Upper lobe of left lung (tissue), 4 donors: Measurements from ENCODE around the gene NPDC1.

ENCODE experiments used
- EP300 ChIP-seq, 4 donors: sonication (generic); formaldehyde crosslinking; IDR thresholded peaks; one replicate each; pipeline ENCODE4 v1.5.1; 2017; ENCODE audit warnings: antibody characterized with exemption in 4 of 4, control low read depth in 2 of 4
- POLR2A ChIP-seq, 4 donors: fragments of 450-650 bp; IDR thresholded peaks; one replicate each; pipeline ENCODE4 v1.5.1; 2016 to 2017; ENCODE audit warnings: antibody characterized with exemption in 4 of 4, mild to moderate bottlenecking in 2 of 4
- POLR2AphosphoS5 ChIP-seq, 2 donors: sonication (generic); formaldehyde crosslinking; IDR thresholded peaks; one replicate each; pipeline ENCODE4 v1.5.1; 2017; ENCODE audit warnings: antibody characterized with exemption in 2 of 2
- TF ChIP-seq, protein P1 (sequence below), 6 experiments: fragments of 450-650 bp in 4 of 6; fragments of 200-600 bp in 2 of 6; sonication (generic) in 2 of 6; IDR thresholded peaks; one replicate each; pipeline ENCODE4 v1.5.1; 2016 to 2019; ENCODE audit warnings: antibody characterized with exemption in 6 of 6

GRCh38 chr9:137023583-137023991 is 22.4 kb downstream of the NPDC1 start:
- TF ChIP-seq, protein P1, sequence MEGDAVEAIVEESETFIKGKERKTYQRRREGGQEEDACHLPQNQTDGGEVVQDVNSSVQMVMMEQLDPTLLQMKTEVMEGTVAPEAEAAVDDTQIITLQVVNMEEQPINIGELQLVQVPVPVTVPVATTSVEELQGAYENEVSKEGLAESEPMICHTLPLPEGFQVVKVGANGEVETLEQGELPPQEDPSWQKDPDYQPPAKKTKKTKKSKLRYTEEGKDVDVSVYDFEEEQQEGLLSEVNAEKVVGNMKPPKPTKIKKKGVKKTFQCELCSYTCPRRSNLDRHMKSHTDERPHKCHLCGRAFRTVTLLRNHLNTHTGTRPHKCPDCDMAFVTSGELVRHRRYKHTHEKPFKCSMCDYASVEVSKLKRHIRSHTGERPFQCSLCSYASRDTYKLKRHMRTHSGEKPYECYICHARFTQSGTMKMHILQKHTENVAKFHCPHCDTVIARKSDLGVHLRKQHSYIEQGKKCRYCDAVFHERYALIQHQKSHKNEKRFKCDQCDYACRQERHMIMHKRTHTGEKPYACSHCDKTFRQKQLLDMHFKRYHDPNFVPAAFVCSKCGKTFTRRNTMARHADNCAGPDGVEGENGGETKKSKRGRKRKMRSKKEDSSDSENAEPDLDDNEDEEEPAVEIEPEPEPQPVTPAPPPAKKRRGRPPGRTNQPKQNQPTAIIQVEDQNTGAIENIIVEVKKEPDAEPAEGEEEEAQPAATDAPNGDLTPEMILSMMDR (IDR thresholded peaks at IDR 0.05), result no peak
- TF ChIP-seq POLR2A (IDR thresholded peaks at IDR 0.05), result no peak
- TF ChIP-seq POLR2AphosphoS5 (IDR thresholded peaks at IDR 0.05), result no peak
- TF ChIP-seq EP300 (IDR thresholded peaks at IDR 0.05), result no peak
